ENCODE data around the gene RPP25L.

DNA sequence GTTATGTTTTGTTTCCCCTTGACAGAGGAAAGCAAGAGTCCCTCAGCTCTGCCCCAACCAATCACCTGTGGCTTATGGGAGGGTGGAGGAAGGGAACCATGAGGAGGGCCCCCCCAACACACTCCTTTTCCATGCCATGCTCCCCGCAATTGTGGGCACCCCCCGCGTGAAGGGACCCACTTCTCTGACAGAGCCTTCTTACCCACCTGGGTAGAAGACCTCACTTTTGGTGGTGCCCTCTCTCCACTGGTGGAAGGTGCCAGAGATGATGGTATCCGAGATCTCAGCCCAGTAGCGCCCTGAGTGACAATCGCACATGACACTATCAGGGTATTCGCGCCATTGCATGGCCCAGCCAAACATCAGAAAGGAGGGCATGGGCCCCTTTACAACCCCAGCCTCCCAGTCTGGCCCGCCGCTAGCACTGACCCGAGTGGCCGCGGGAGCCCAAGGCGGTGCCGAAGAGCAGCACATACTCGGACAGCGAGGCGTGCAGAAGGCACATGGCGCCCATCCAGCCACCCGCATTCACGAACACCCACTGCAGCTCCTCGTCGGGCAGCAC, 25.0 kb upstream of the RPP25L start:
- TF ChIP-seq, protein P1, sequence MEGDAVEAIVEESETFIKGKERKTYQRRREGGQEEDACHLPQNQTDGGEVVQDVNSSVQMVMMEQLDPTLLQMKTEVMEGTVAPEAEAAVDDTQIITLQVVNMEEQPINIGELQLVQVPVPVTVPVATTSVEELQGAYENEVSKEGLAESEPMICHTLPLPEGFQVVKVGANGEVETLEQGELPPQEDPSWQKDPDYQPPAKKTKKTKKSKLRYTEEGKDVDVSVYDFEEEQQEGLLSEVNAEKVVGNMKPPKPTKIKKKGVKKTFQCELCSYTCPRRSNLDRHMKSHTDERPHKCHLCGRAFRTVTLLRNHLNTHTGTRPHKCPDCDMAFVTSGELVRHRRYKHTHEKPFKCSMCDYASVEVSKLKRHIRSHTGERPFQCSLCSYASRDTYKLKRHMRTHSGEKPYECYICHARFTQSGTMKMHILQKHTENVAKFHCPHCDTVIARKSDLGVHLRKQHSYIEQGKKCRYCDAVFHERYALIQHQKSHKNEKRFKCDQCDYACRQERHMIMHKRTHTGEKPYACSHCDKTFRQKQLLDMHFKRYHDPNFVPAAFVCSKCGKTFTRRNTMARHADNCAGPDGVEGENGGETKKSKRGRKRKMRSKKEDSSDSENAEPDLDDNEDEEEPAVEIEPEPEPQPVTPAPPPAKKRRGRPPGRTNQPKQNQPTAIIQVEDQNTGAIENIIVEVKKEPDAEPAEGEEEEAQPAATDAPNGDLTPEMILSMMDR (IDR thresholded peaks at IDR 0.05), result no peak
- no peak for TF ChIP-seq POLR2A (IDR thresholded peaks at IDR 0.05)
